K562 (cell line): ENCODE results near the gene LEPR. TPM values are rescaled to one million over a fixed set of nuclear protein-coding genes. Genes with fewer than 3 reads are reported as not detected.

Experiments used
- ARNT ChIP-seq, 2 experiments: fragments of 450-650 bp; IDR thresholded peaks; 2 replicates each; pipeline ENCODE4 v1.6.1; 2016; ENCODE audit warnings: mild to moderate bottlenecking in 1 of 2
- GABPB2 ChIP-seq: fragments of 250-450 bp; sonication (Bioruptor Pico); conservative IDR thresholded peaks from 2 replicates; pipeline ENCODE4 v1.5.1; 2021; ENCODE audit warnings: mild to moderate bottlenecking
- NR1H2 ChIP-seq: sonication (generic); formaldehyde crosslinking; IDR thresholded peaks from 2 replicates; pipeline ENCODE4 v1.4.0; 2020; ENCODE audit warnings: mild to moderate bottlenecking, missing genetic modification reagents
- ZNF197 ChIP-seq: fragments of 200-800 bp; sonication (Bioruptor generic); IDR thresholded peaks from 2 replicates; pipeline ENCODE4 v1.6.1; 2016; ENCODE audit warnings: low read depth, missing genetic modification characterization, missing compliant biosample characterization
- ZNF232 ChIP-seq: sonication (generic); formaldehyde crosslinking; IDR thresholded peaks from 2 replicates; pipeline ENCODE4 v1.8.0; 2022; ENCODE audit warnings: mild to moderate bottlenecking, missing genetic modification reagents
- ZNF707 ChIP-seq: fragments of 250-450 bp; sonication (Bioruptor Pico); conservative IDR thresholded peaks from 2 replicates; pipeline ENCODE4 v1.8.0; 2022; ENCODE audit warnings: inconsistent platforms, mild to moderate bottlenecking, moderate library complexity
- ZNF764 ChIP-seq: fragments of 250-450 bp; sonication (Bioruptor Pico); IDR thresholded peaks from 2 replicates; pipeline ENCODE4 v1.4.0; 2020; ENCODE audit warnings: low read depth, mild to moderate bottlenecking, moderate library complexity
- polyA plus RNA-seq, 8 experiments: library from polyadenylated mRNA; depleted of rRNA in 4 of 8; stranded (reverse) in 5 of 8; unstranded in 3 of 8; fragments of >200 nt; fragmentation: Nextera tagmentation in 2 of 8; fragmentation: Illumina TruSeq in 1 of 8; extraction: Ambion mirVana in 2 of 8; extraction: Trizol in 1 of 8; gene quantifications; 2 replicates each; pipeline versions ENCODE4 v1.2.1 to v1.2.3, GENCODE V29; 2011 to 2014; ENCODE audit warnings: inconsistent platforms in 1 of 8, missing spikeins in 1 of 8
- total RNA-seq, 7 experiments: library from RNA; depleted of rRNA in 6 of 7; stranded (reverse); fragments of >200 nt in 6 of 7; fragmentation: Illumina TruSeq in 2 of 7; extraction: Trizol in 2 of 7; gene quantifications; 2 replicates each; pipeline versions ENCODE4 v1.2.1 to v1.2.3, GENCODE V29; 2011 to 2021; ENCODE audit warnings: low replicate concordance in 1 of 7
- TF ChIP-seq, protein P1 (sequence below), 2 experiments: IDR thresholded peaks in 1 of 2; conservative IDR thresholded peaks in 1 of 2; 2 replicates each; pipeline ENCODE4 v1.6.1; 2016; ENCODE audit warnings: low read depth in 2 of 2, mild to moderate bottlenecking in 1 of 2, missing compliant biosample characterization in 1 of 2, missing genetic modification characterization in 1 of 2, moderate library complexity in 1 of 2
- TF ChIP-seq, protein P2 (sequence below): IDR thresholded peaks from 2 replicates; pipeline ENCODE4 v1.6.1; 2014; ENCODE audit warnings: antibody characterized with exemption
- TF ChIP-seq, protein P3 (sequence below): fragments of 250-450 bp; sonication (Bioruptor Pico); IDR thresholded peaks from 2 replicates; pipeline ENCODE4 v1.4.0; 2020

LEPR gene
- total and polyA plus RNA-seq, 9 of the 15 experiments (the other 6 are each of a cell fraction or from before 2014, with no cell fraction given), result 12.2 to 111 (median 43.1) TPM

DNA sequence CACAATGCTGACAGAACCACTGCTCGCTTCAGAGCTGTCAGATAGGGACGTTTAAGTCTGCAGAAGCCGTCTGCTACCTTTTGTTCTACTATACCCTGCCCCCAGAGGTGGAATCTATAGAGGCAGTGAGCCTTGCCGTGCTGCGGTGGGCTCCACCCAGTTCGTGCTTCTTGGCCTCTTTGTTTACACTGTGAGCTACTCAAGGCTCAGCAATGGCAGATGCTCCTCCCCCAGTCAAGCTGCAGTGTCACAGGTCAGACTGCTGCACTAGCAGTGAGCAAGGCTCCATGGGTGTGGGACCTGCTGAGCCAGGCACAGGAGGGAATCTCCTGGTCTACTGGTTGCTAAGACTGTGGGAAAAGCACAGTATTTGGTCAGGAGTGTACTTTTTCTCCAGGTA lies 47.1 kb downstream of the LEPR start (continued):
- TF ChIP-seq ZNF707 (CRISPR knock-in tag), result no peak
- TF ChIP-seq NR1H2 (CRISPR knock-in tag), result no peak
- TF ChIP-seq ARNT (IDR thresholded peaks at IDR 0.05), result no peak
- TF ChIP-seq, protein P1, sequence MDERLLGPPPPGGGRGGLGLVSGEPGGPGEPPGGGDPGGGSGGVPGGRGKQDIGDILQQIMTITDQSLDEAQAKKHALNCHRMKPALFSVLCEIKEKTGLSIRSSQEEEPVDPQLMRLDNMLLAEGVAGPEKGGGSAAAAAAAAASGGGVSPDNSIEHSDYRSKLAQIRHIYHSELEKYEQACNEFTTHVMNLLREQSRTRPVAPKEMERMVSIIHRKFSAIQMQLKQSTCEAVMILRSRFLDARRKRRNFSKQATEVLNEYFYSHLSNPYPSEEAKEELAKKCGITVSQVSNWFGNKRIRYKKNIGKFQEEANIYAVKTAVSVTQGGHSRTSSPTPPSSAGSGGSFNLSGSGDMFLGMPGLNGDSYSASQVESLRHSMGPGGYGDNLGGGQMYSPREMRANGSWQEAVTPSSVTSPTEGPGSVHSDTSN (CRISPR knock-in tag; IDR thresholded peaks at IDR 0.05; ENCODE audit: low read depth), result no peak
- TF ChIP-seq, protein P1 (tag; conservative IDR thresholded peaks at IDR 0.05; ENCODE audit: low read depth), result no peak
- no peak for TF ChIP-seq ZNF764 (CRISPR knock-in tag)
- no peak for TF ChIP-seq ZNF197 (CRISPR knock-in tag)
- TF ChIP-seq, protein P2, sequence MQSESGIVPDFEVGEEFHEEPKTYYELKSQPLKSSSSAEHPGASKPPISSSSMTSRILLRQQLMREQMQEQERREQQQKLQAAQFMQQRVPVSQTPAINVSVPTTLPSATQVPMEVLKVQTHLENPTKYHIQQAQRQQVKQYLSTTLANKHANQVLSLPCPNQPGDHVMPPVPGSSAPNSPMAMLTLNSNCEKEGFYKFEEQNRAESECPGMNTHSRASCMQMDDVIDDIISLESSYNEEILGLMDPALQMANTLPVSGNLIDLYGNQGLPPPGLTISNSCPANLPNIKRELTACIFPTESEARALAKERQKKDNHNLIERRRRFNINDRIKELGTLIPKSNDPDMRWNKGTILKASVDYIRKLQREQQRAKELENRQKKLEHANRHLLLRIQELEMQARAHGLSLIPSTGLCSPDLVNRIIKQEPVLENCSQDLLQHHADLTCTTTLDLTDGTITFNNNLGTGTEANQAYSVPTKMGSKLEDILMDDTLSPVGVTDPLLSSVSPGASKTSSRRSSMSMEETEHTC, result no peak
- TF ChIP-seq, protein P3, sequence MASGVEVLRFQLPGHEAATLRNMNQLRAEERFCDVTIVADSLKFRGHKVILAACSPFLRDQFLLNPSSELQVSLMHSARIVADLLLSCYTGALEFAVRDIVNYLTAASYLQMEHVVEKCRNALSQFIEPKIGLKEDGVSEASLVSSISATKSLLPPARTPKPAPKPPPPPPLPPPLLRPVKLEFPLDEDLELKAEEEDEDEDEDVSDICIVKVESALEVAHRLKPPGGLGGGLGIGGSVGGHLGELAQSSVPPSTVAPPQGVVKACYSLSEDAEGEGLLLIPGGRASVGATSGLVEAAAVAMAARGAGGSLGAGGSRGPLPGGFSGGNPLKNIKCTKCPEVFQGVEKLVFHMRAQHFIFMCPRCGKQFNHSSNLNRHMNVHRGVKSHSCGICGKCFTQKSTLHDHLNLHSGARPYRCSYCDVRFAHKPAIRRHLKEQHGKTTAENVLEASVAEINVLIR, result no peak
- TF ChIP-seq GABPB2, result no peak
- TF ChIP-seq ZNF232 (CRISPR knock-in tag), result no peak
